CD14-positive monocyte (primary cell): ENCODE results near the gene SUPT20HL2. TPM values are rescaled to one million over a fixed set of nuclear protein-coding genes. Genes with fewer than 3 reads are reported as not detected.

Source experiments
- DNase-seq, 3 donors: peaks; one replicate each; pipeline ENCODE4 v3.0.0-alpha.2; 2011 to 2022
- H2AFZ ChIP-seq: 2 replicates; pipeline ENCODE4 v1.6.0; 2012; ENCODE audit warnings: mild to moderate bottlenecking, low read depth, low read length, inconsistent platforms; ENCODE audit not compliant: insufficient read depth, poor library complexity, severe bottlenecking
- H3K27ac ChIP-seq, 2 donors: 1 replicate in 1 of 2; 2 replicates in 1 of 2; pipeline ENCODE4 v1.5.1; 2012 to 2013; ENCODE audit warnings: low read length in 2 of 2, control low read depth in 1 of 2, inconsistent platforms in 1 of 2, low read depth in 1 of 2, mild to moderate bottlenecking in 1 of 2
- H3K27me3 ChIP-seq, 2 donors: one replicate each; pipeline versions ENCODE4 v1.6.0 to v1.6.1; 2011 to 2013; ENCODE audit warnings: low read length in 2 of 2; ENCODE audit not compliant: control insufficient read depth in 2 of 2, insufficient read depth in 2 of 2
- H3K36me3 ChIP-seq, 2 donors: replicated peaks in 1 of 2; 1 replicate in 1 of 2; 2 replicates in 1 of 2; pipeline versions ENCODE4 v1.5.1 to v1.6.1; 2012 to 2013; ENCODE audit warnings: low read length in 2 of 2, control low read depth in 1 of 2, inconsistent platforms in 1 of 2, mild to moderate bottlenecking in 1 of 2; ENCODE audit not compliant: insufficient read depth in 2 of 2, control insufficient read depth in 1 of 2
- H3K4me1 ChIP-seq, 2 donors: 1 replicate in 1 of 2; 2 replicates in 1 of 2; pipeline versions ENCODE4 v1.5.1 to v1.6.1; 2012 to 2013; ENCODE audit warnings: low read length in 2 of 2, control low read depth in 1 of 2, inconsistent platforms in 1 of 2, mild to moderate bottlenecking in 1 of 2, moderate library complexity in 1 of 2; ENCODE audit not compliant: insufficient read depth in 2 of 2, control insufficient read depth in 1 of 2
- H3K4me2 ChIP-seq: replicated peaks from 2 replicates; pipeline ENCODE3; 2012; ENCODE audit warnings: low read length, moderate library complexity, mild to moderate bottlenecking; ENCODE audit not compliant: poor library complexity, severe bottlenecking; ENCODE audit errors: extremely low read depth
- H3K4me3 ChIP-seq, 3 experiments: fragments of 200-600 bp in 1 of 3; sonication (generic) in 1 of 3; replicated peaks in 1 of 3; 1 replicate in 2 of 3; 2 replicates in 1 of 3; pipeline ENCODE4 v1.5.1; 2011 to 2013; ENCODE audit warnings: low read length in 3 of 3, mild to moderate bottlenecking in 3 of 3, control low read depth in 2 of 3, low read depth in 2 of 3, inconsistent platforms in 1 of 3, moderate library complexity in 1 of 3
- H3K79me2 ChIP-seq: 2 replicates; pipeline ENCODE4 v1.6.0; 2012; ENCODE audit warnings: mild to moderate bottlenecking, control low read depth, inconsistent platforms, low read length, moderate library complexity; ENCODE audit not compliant: insufficient read depth
- H3K9ac ChIP-seq: 2 replicates; pipeline ENCODE4 v1.6.0; 2017; ENCODE audit warnings: low read length, mild to moderate bottlenecking; ENCODE audit not compliant: insufficient read depth, poor library complexity, severe bottlenecking
- H3K9me3 ChIP-seq, 2 donors: replicated peaks in 1 of 2; 1 replicate in 1 of 2; 2 replicates in 1 of 2; pipeline versions ENCODE4 v1.5.1 to v1.6.1; 2012 to 2013; ENCODE audit warnings: low read length in 2 of 2, control low read depth in 1 of 2; ENCODE audit not compliant: control insufficient read depth in 1 of 2, insufficient read depth in 1 of 2
- H4K20me1 ChIP-seq: 2 replicates; pipeline ENCODE4 v1.6.0; 2012; ENCODE audit warnings: mild to moderate bottlenecking, low read length, control low read depth, moderate library complexity; ENCODE audit not compliant: insufficient read depth
- H3K27ac Mint-ChIP-seq, 7 donors: one replicate each; pipeline ENCODE4 v1.8.0; 2020; ENCODE audit warnings: mild to moderate bottlenecking in 7 of 7, mixed read lengths in 7 of 7, moderate library complexity in 6 of 7, inconsistent platforms in 2 of 7
- H3K27me3 Mint-ChIP-seq, 3 donors: one replicate each; pipeline ENCODE4 v1.8.0; 2021 to 2022; ENCODE audit warnings: low read depth in 3 of 3, mild to moderate bottlenecking in 3 of 3, mixed read lengths in 3 of 3, moderate library complexity in 3 of 3, inconsistent platforms in 1 of 3
- H3K36me3 Mint-ChIP-seq, 2 donors: one replicate each; pipeline ENCODE4 v1.8.0; 2020; ENCODE audit warnings: mixed read lengths in 2 of 2, inconsistent platforms in 1 of 2, mild to moderate bottlenecking in 1 of 2
- H3K4me1 Mint-ChIP-seq: one replicate; pipeline ENCODE4 v1.8.0; 2020; ENCODE audit warnings: mild to moderate bottlenecking, mixed read lengths
- H3K4me3 Mint-ChIP-seq, 2 donors: one replicate each; pipeline ENCODE4 v1.8.0; 2020; ENCODE audit warnings: mild to moderate bottlenecking in 2 of 2, mixed read lengths in 2 of 2, moderate library complexity in 1 of 2
- H3K9me3 Mint-ChIP-seq, 7 donors: one replicate each; pipeline ENCODE4 v1.8.0; 2020 to 2022; ENCODE audit warnings: mixed read lengths in 7 of 7, mild to moderate bottlenecking in 6 of 7, moderate library complexity in 6 of 7, inconsistent platforms in 2 of 7
- CTCF ChIP-seq: fragments of 200-600 bp; IDR thresholded peaks from one replicate; pipeline ENCODE4 v1.8.0; 2022; ENCODE audit warnings: antibody characterized with exemption, mild to moderate bottlenecking
- WGBS: methylation state at CpG from one replicate; pipeline ENCODE4 v1.1.5; 2013; ENCODE audit warnings: missing lambda C conversion rate; ENCODE audit not compliant: insufficient coverage; 5-methylcytosine and 5-hydroxymethylcytosine counted together
- intact Hi-C, 2 donors: fragments of 100-400 bp; cut with micrococcal nuclease; formaldehyde crosslinking; loops; one replicate each; pipeline versions ENCODE4 v1.15.0 to v1.15.1; 2023
- polyA plus RNA-seq, 3 donors: library from polyadenylated mRNA; depleted of rRNA in 1 of 3; unstranded in 2 of 3; stranded (reverse) in 1 of 3; fragments of 300-500 nt in 2 of 3; fragments of >200 nt in 1 of 3; fragmentation: Illumina TruSeq in 2 of 3; gene quantifications; 1 replicate in 2 of 3; 2 replicates in 1 of 3; pipeline ENCODE4 v1.2.3, GENCODE V29; 2012 to 2021

Gene SUPT20HL2
- polyA plus RNA-seq, 3 donors = not detected

GRCh38 chrX:24334461-24334860 lies 20.6 kb upstream of the SUPT20HL2 start:
- Histone ChIP-seq H3K27me3 (peaks cover 0 to 8% of the 10 kb centered on the region in 2 donors), H3K36me3 (no peaks in the 10 kb centered on the region), H3K9ac (no peak overlapping the region), H3K27ac (no peak overlapping the region), H3K4me3 (no peak overlapping the region), H3K4me1 (no peaks in the 10 kb centered on the region), H3K9me3 (peaks cover 0 to 6% of the 10 kb centered on the region in 2 donors), H3K79me2 (no peaks in the 10 kb centered on the region), H2AFZ (no peak overlapping the region), H3K4me2 (no peak overlapping the region), H4K20me1 (no peaks in the 10 kb centered on the region)
- Mint-ChIP-seq H3K4me3 (no peak overlapping the region), H3K9me3 (peaks cover 0 to 16% (median 6%) of the 10 kb centered on the region in 7 donors), H3K36me3 (no peaks in the 10 kb centered on the region), H3K4me1 (no peaks in the 10 kb centered on the region), H3K27me3 (peaks cover 0 to 10% (median 3%) of the 10 kb centered on the region in 3 donors), H3K27ac (no peak overlapping the region)
- no peak for DNase-seq
- TF ChIP-seq CTCF = no peak
- intact Hi-C loops = no loop called here

- TF ChIP-seq CTCF = no peak
- no peak overlapping the region for H3K27ac ChIP-seq
- no peak overlapping the region for H3K4me3 ChIP-seq
- no peaks in the 10 kb centered on the region for H3K36me3 Mint-ChIP-seq
- H3K27ac Mint-ChIP-seq = no peak overlapping the region
- no peak for DNase-seq
- H3K4me2 ChIP-seq = no peak overlapping the region
- no CpG with 5 or more reads among the region's 1 CpG for WGBS
- peaks cover 0 to 16% (median 6%) of the 10 kb centered on the region in 7 donors for H3K9me3 Mint-ChIP-seq
- H3K27me3 Mint-ChIP-seq = peaks cover 0 to 21% (median 3%) of the 10 kb centered on the region in 3 donors
- H3K4me1 Mint-ChIP-seq = no peaks in the 10 kb centered on the region
- no peaks in the 10 kb centered on the region for H4K20me1 ChIP-seq
- H3K36me3 ChIP-seq = no peaks in the 10 kb centered on the region
- peaks cover 0 to 8% of the 10 kb centered on the region in 2 donors for H3K27me3 ChIP-seq
- peaks cover 0 to 6% of the 10 kb centered on the region in 2 donors for H3K9me3 ChIP-seq
- H3K9ac ChIP-seq = no peak overlapping the region
- intact Hi-C loops = no loop called here
- no peaks in the 10 kb centered on the region for H3K4me1 ChIP-seq
- no peaks in the 10 kb centered on the region for H3K79me2 ChIP-seq
- no peak overlapping the region for H3K4me3 Mint-ChIP-seq
- H2AFZ ChIP-seq = no peak overlapping the region
These were observed 19.5 kb upstream of the SUPT20HL2 start for GRCh38 chrX:24333371-24333770.
